HL-60 (cell line): Measurements from ENCODE around the gene SPEM2.

Experiments
- DNase-seq, 2 experiments: peaks; one replicate each; pipeline ENCODE4 v3.0.0-alpha.2; 2010 to 2020; ENCODE audit warnings: low read depth in 1 of 2, low spot score in 1 of 2
- H3K27ac ChIP-seq: fragments of 250-450 bp; sonication (Bioruptor Pico); replicated peaks from 2 replicates; pipeline ENCODE4 v1.5.1; 2020; ENCODE audit warnings: mild to moderate bottlenecking, moderate library complexity
- H3K27me3 ChIP-seq: fragments of 250-450 bp; sonication (Bioruptor Pico); 2 replicates; pipeline ENCODE4 v1.5.1; 2021; ENCODE audit warnings: mild to moderate bottlenecking, moderate library complexity; ENCODE audit not compliant: insufficient read depth, poor library complexity, severe bottlenecking
- H3K4me3 ChIP-seq: replicated peaks from 2 replicates; pipeline ENCODE4 v1.5.1; 2011; ENCODE audit warnings: mild to moderate bottlenecking, control low read depth, low read length; ENCODE audit not compliant: insufficient read depth
- CTCF ChIP-seq: IDR thresholded peaks from one replicate; pipeline ENCODE4 v1.5.1; 2011; ENCODE audit warnings: low read length, control low read depth, inconsistent platforms; ENCODE audit not compliant: insufficient read depth
- GABPA ChIP-seq: IDR thresholded peaks from 2 replicates; pipeline ENCODE4 v1.6.1; 2012; ENCODE audit warnings: low read depth
- POLR2AphosphoS5 ChIP-seq: IDR thresholded peaks from 2 replicates; pipeline ENCODE4 v1.6.1; 2012; ENCODE audit warnings: low read depth
- REST ChIP-seq: IDR thresholded peaks from 2 replicates; pipeline ENCODE4 v1.6.1; 2012; ENCODE audit warnings: low read depth; ENCODE audit not compliant: insufficient replicate concordance
- SPI1 ChIP-seq: IDR thresholded peaks from 2 replicates; pipeline ENCODE4 v1.6.1; 2012; ENCODE audit warnings: low read depth, mild to moderate bottlenecking, borderline replicate concordance

SPEM2 gene

GRCh38 chr17:7403043-7403726, 22.2 kb upstream of the SPEM2 start:
- peak overlapping the region; percentile 62 for H3K4me3 ChIP-seq
- H3K27ac ChIP-seq = peak overlapping the region; percentile 64; the same call in 1 of the 2 replicates
- TF ChIP-seq REST (no peak), GABPA (no peak), SPI1 (no peak), POLR2AphosphoS5 (no peak), CTCF (no peak)
- DNase-seq = no peak
- H3K27me3 ChIP-seq = no peaks in the 10 kb centered on the region

- peak overlapping the region; percentile 62 for H3K4me3 ChIP-seq
- no peak for TF ChIP-seq GABPA
- no peak for TF ChIP-seq CTCF
- TF ChIP-seq SPI1 = no peak
- no peak for TF ChIP-seq POLR2AphosphoS5
- TF ChIP-seq REST = no peak
- peaks cover under 1% of the 10 kb centered on the region for H3K27me3 ChIP-seq
- DNase-seq = no peak
- H3K27ac ChIP-seq = peak overlapping the region; percentile 64
These were observed 21.8 kb upstream of the SPEM2 start for GRCh38 chr17:7403727-7403976.

- no peak for TF ChIP-seq CTCF
- 0 out of 2 replicates have a peak, but pooled peaks have one; percentile 15 for TF ChIP-seq POLR2AphosphoS5
- Histone ChIP-seq H3K4me3 (peak within 1 kb of the TSS; percentile 62), H3K27me3 (peaks cover 2% of the 10 kb centered on the region), H3K27ac (peak within 1 kb of the TSS; percentile 64)
- DNase-seq = peak; percentile 77 to 93
These were observed 21.3 kb upstream of the SPEM2 start, which contains the start of gene TMEM256 for GRCh38 chr17:7403977-7404736. TMEM256 (minus strand) TSS chr17:7404097; CDS start chr17:7404084, 13 bp downstream.
